HG02884 (cell line): ENCODE results near the gene UCKL1.
A peak's percentile ranks its signal among the peaks of the same experiment; 100 is the strongest.

ENCODE experiments used
- ATAC-seq: cut with Tn5 transposase; IDR thresholded peaks from one replicate; pipeline ENCODE4 v1.9.1; 2021; ENCODE audit warnings: mild to moderate bottlenecking, moderate library complexity; ENCODE audit not compliant: unreplicated experiment

Gene UCKL1

GRCh38 chr20:63959699-63960075, 3.5 kb upstream of the UCKL1 start:
- ATAC-seq: no peak

GRCh38 chr20:63958964-63959698, 2.9 kb upstream of the UCKL1 start:
- no peak for ATAC-seq

- ATAC-seq: no peak
Measured at GRCh38 chr20:63958471-63958870, 2.3 kb upstream of the UCKL1 start.

- no peak for ATAC-seq
Measured at GRCh38 chr20:63957690-63958441, 1.6 kb upstream of the UCKL1 start.

GRCh38 chr20:63957004-63957689, 931 bp upstream of the UCKL1 start:
- ATAC-seq: no peak

- ATAC-seq: peak; percentile 12
Measured at GRCh38 chr20:63956664-63957003, 418 bp upstream of the UCKL1 start.

- ATAC-seq: no peak
Measured at GRCh38 chr20:63955281-63955826, 862 bp downstream of the UCKL1 start.

GRCh38 chr20:63953764-63954429, 2.3 kb downstream of the UCKL1 start:
- no peak for ATAC-seq

- no peak for ATAC-seq
Measured at GRCh38 chr20:63952769-63953168, 3.4 kb downstream of the UCKL1 start.

GRCh38 chr20:63952210-63952535, 4.0 kb downstream of the UCKL1 start:
- ATAC-seq: no peak

- no peak for ATAC-seq
Measured at GRCh38 chr20:63951398-63952209, 4.6 kb downstream of the UCKL1 start.

- no peak for ATAC-seq
Measured at GRCh38 chr20:63950701-63951397, 5.4 kb downstream of the UCKL1 start.

GRCh38 chr20:63947638-63948456, 8.4 kb downstream of the UCKL1 start:
- no peak for ATAC-seq

GRCh38 chr20:63946986-63947637, 9.1 kb downstream of the UCKL1 start:
- ATAC-seq: no peak

GRCh38 chr20:63945921-63946920, 10.0 kb downstream of the UCKL1 start:
- ATAC-seq: no peak

GRCh38 chr20:63945031-63945658, 11.1 kb downstream of the UCKL1 start:
- no peak for ATAC-seq
